Stimulated activated CD8-positive, alpha-beta memory T cell treated with anti-CD3 and anti-CD28 coated beads, Interleukin-7, amount 100 ng/mL, for 48 hours (primary cell): ENCODE measurements around the gene RUSC1.

ENCODE experiments used
- DNase-seq, 2 donors: peaks; one replicate each; pipeline ENCODE4 v3.0.0-alpha.2; 2020; ENCODE audit warnings: low read depth in 1 of 2; ENCODE audit errors: extremely low read depth in 1 of 2

The RUSC1 gene

GRCh38 chr1:155294520-155295182, 26.0 kb upstream of the RUSC1 start:
- no peak for DNase-seq

- no peak for DNase-seq
These were observed 25.3 kb upstream of the RUSC1 start for GRCh38 chr1:155295183-155295941.

- no peak for DNase-seq
These were observed 24.8 kb upstream of the RUSC1 start for GRCh38 chr1:155295942-155296267.

- DNase-seq = no peak
These were observed 24.0 kb upstream of the RUSC1 start for GRCh38 chr1:155296661-155297060.

GRCh38 chr1:155297384-155297783, 23.3 kb upstream of the RUSC1 start:
- DNase-seq = no peak

- DNase-seq = no peak
These were observed 20.7 kb upstream of the RUSC1 start for GRCh38 chr1:155300024-155300423.

- DNase-seq = no peak
These were observed 20.0 kb upstream of the RUSC1 start for GRCh38 chr1:155300553-155301329.

- no peak for DNase-seq
These were observed 19.3 kb upstream of the RUSC1 start, which contains the start of gene PKLR for GRCh38 chr1:155301342-155301841. Gene PKLR, minus strand, starts transcription at chr1:155301438. Its CDS starts 43 bp downstream, at chr1:155301395.

GRCh38 chr1:155304558-155305063, 16.1 kb upstream of the RUSC1 start:
- no peak for DNase-seq

- DNase-seq = no peak
These were observed 14.8 kb upstream of the RUSC1 start for GRCh38 chr1:155305881-155306391.

- DNase-seq = no peak
These were observed 13.4 kb upstream of the RUSC1 start for GRCh38 chr1:155307247-155307740.

- DNase-seq = peak; percentile 97 to 99
These were observed 11.9 kb upstream of the RUSC1 start, which contains the start of gene FDPS for GRCh38 chr1:155308493-155309422. Gene FDPS, plus strand, starts transcription at chr1:155308866. Its CDS starts 924 bp downstream, at chr1:155309790.

- no peak for DNase-seq
These were observed 11.2 kb upstream of the RUSC1 start for GRCh38 chr1:155309423-155310021.

GRCh38 chr1:155313261-155313660, 7.4 kb upstream of the RUSC1 start:
- no peak for DNase-seq

- DNase-seq = no peak
These were observed 3.8 kb upstream of the RUSC1 start for GRCh38 chr1:155316922-155317321.

- no peak for DNase-seq
These were observed 2.6 kb upstream of the RUSC1 start for GRCh38 chr1:155318082-155318481.

GRCh38 chr1:155319536-155319935, 1.2 kb upstream of the RUSC1 start:
- no peak for DNase-seq

- DNase-seq = no peak
These were observed 442 bp upstream of the RUSC1 start for GRCh38 chr1:155320252-155320651.
